GM06990 (cell line): ENCODE results near the gene CHKB.
"Not testable (repeated sequence)": the region's sequence is repeated elsewhere in the genome, so short reads cannot be mapped to it uniquely, and the experiment has no call there.

Experiments
- DNase-seq: peaks from one replicate; pipeline ENCODE4 v3.0.0-alpha.2; 2011; ENCODE audit not compliant: insufficient read length; ENCODE audit errors: extremely low read depth
- H3K27me3 ChIP-seq: replicated peaks from 2 replicates; pipeline ENCODE4 v1.6.0; 2011; ENCODE audit warnings: low read length; ENCODE audit not compliant: control insufficient read depth, insufficient read depth
- H3K36me3 ChIP-seq: 2 replicates; pipeline ENCODE4 v1.5.1; 2011; ENCODE audit warnings: low read length; ENCODE audit not compliant: control insufficient read depth, insufficient read depth
- H3K4me3 ChIP-seq: replicated peaks from 2 replicates; pipeline ENCODE4 v1.5.1; 2011; ENCODE audit warnings: low read depth, mild to moderate bottlenecking, control low read depth, low read length
- TF ChIP-seq, protein P1 (sequence below): IDR thresholded peaks from 2 replicates; pipeline ENCODE4 v1.5.1; 2011; ENCODE audit warnings: low read length, control low read depth, mild to moderate bottlenecking, inconsistent platforms; ENCODE audit not compliant: insufficient read depth, poor library complexity, severe bottlenecking

The CHKB gene

DNA sequence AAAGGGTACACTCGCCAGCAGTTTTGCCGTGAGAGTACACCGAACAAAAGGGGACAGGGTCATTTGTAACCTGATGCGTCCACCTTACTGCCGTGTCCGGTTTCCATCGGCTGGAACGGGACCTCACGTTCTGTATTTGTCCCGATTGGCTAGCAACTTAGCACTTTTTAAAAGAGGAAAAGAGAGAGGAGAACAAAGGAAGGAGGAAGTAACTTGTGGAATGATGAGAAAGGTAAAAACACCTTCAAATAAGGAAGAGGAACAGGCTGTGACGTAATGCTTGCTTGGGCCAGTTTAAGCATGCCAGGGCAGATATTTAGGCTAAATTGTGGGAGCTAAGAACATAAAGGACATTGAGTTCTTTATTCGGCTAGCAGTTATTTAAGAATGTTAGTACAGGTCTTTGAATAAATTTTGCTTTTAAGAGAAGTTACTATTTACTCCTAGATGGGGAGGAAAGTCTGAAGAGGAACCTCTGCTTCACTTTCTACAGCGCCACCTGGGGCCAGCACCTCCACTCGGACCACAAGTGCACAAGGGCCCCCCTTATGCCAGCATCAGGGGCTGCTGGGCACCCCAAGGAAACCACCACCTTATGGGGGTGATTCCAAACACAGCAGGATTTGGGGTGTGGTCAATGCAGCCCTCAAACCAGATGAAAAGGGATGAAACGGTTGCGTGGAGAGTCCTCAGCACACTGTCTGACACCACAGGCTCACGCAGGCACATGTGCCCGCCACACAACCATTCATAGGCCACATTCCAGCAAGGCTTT lies 39.5 kb upstream of the CHKB start:
- H3K36me3 ChIP-seq: peaks cover 7% of the 10 kb centered on the region
- DNase-seq: no peak
- TF ChIP-seq, protein P1, sequence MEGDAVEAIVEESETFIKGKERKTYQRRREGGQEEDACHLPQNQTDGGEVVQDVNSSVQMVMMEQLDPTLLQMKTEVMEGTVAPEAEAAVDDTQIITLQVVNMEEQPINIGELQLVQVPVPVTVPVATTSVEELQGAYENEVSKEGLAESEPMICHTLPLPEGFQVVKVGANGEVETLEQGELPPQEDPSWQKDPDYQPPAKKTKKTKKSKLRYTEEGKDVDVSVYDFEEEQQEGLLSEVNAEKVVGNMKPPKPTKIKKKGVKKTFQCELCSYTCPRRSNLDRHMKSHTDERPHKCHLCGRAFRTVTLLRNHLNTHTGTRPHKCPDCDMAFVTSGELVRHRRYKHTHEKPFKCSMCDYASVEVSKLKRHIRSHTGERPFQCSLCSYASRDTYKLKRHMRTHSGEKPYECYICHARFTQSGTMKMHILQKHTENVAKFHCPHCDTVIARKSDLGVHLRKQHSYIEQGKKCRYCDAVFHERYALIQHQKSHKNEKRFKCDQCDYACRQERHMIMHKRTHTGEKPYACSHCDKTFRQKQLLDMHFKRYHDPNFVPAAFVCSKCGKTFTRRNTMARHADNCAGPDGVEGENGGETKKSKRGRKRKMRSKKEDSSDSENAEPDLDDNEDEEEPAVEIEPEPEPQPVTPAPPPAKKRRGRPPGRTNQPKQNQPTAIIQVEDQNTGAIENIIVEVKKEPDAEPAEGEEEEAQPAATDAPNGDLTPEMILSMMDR: peak; percentile 72
- H3K27me3 ChIP-seq: no peaks in the 10 kb centered on the region
- H3K4me3 ChIP-seq: peak overlapping the region; percentile 67

DNA sequence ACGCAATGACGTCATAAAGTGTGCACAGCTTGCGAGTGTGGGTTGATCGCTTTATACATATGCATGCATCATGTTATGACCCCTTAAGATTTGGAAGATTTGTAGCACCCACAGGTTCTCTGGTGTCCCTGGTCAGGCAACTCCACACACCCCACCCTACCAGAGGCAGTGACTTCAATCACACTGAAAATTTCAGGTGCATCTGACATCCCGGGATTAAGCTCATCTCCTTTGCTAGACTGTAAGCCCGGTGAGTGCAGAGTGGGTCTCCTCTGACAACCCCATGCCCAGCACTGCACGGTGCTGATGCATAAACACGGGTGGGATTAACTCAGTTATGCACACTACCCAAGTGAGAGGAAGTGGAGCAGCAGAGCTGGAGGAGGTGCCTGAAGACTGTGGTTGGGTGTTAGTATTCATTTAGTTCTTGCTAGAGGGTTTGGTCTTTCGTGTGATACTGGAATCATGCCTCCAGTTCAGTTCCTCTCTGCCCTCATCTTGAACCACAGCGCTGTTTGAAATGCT lies 38.8 kb upstream of the CHKB start:
- DNase-seq: peak; percentile 69
- H3K4me3 ChIP-seq: peak overlapping the region; percentile 67
- H3K27me3 ChIP-seq: no peaks in the 10 kb centered on the region
- H3K36me3 ChIP-seq: peaks cover 7% of the 10 kb centered on the region
- TF ChIP-seq, protein P1: no peak

DNA sequence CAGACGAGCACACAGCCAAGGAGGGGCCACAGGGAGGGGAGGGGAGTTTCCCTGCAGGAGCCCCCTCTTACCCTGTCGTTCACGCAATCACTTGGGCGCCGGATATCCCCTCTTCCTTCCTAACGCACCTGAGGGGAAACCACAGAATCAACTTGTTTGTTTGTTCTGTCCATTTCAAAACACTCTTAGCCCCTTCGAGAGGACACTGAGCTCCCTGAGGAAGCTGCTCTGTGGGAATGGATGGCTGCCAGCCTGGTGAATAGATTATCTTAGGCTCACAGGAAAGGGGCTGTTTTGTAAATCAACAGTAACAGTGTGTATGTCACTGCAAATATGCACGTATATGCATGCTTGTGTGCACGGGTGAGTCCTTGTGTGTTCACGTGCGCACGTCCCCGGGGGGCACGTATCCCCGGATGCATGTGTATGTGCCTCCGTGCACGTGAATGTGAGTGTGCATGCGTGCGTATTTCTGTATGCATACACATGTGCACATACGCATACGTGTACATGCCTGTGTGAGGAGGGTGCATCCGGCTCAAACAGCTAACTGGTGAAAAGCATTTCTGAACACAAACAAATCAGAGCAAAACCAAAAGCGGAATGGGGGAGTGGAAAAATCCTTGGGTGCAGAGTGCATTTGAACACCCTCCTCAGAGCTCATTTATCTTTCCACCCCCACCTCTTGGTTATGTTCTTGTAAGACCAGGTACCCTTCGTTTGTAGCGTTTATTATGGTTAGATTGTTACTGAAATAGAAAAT lies 38.1 kb upstream of the CHKB start:
- peak; percentile 74 for DNase-seq
- Histone ChIP-seq H3K27me3 (no peaks in the 10 kb centered on the region), H3K4me3 (peak overlapping the region; percentile 67), H3K36me3 (peaks cover 5% of the 10 kb centered on the region)
- TF ChIP-seq, protein P1: no peak

DNA sequence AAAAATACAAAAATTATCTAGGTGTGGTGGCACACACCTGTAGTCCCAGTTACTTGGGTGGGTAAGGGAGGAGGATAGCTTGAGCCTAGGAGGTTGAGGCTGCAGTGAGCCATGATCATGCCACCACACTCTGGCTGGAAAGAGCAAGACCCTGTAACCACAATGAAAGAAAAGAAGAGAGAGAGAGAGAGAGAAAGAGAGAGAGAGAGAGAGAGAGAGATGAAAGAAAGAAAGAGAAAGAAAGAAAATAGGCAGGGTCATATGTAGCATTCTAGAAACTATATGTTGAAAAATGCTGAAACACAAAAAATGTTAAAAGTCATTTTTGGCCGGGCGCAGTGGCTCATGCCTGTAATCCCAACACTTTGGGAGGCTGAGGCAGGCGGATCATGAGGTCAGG lies 31.6 kb upstream of the CHKB start:
- H3K36me3 ChIP-seq, H3K27me3 ChIP-seq, DNase-seq, H3K4me3 ChIP-seq: not testable (repeated sequence)

DNA sequence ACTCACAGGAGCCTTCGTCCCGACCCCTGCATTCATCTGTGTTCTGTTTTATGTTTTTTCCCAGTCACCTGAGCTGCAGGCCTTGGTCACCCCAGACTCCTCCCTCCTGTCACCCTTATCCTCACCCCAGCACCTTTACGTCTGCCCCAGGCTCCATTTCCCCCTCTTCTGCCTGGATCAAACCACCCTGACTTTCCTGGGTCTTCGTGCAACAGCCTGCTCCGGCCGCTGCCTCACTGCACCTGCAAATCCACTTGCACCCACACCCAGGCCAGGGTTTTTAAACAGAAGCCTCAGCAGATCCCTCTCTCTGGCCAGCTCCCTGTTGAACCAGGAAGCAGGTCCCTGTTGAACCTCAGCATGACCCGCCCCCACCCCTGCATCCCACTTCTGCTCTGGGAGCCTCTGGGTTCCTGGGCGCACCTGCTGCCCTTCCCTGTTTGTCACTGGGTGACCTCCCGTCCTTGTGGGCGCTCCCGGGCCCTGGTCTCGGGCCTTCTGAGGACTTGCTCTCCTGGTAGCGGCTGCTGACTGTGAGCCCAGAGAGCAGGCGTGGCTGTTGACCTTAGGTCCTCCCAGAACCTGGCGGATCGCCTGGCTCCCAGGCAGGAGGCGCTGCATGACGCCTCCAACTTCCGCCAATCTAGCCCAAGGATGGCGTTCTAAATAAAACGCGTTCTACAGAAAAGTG lies 30.8 kb upstream of the CHKB start:
- TF ChIP-seq, protein P1: no peak
- no peaks in the 10 kb centered on the region; the same call in 1 of the 2 replicates for H3K27me3 ChIP-seq
- no peak for DNase-seq
- no peaks in the 10 kb centered on the region for H3K36me3 ChIP-seq
- H3K4me3 ChIP-seq: no peak overlapping the region
